HG03135 (cell line): ENCODE results near the gene COL23A1.

Source experiments
- ATAC-seq: cut with Tn5 transposase; IDR thresholded peaks from one replicate; pipeline ENCODE4 v1.9.1; 2021; ENCODE audit warnings: mild to moderate bottlenecking, moderate library complexity; ENCODE audit not compliant: unreplicated experiment

The COL23A1 gene

DNA sequence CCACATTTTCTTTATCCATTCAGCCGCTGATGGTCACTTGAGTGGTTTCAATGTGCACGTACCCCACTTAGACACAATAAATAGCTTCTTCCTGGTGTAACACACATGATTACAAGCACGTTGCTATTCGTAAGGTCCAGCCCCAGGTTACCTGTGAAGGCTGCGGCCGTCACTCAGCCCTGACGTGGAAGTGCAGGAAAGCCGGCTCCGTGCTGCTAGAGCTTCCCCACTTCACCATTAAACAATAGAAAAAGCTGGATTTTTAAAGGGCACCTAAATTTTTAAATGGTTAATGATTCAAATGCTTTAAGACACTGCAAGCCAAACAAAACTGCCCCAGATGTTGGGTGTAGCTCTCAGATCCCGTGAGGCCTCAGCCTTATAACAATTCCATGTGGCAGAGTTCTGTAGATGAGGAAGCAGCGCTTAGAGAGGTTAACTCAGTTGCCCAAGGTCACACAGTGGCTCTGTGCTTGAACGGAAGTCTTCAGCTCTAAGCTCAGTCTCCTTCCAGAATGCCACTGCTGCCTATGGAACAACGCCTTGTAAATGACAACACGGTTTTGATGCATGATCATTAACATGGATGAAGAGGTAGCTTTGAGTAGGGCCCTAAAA, 125.7 kb downstream of the COL23A1 start:
- ATAC-seq: no peak

DNA sequence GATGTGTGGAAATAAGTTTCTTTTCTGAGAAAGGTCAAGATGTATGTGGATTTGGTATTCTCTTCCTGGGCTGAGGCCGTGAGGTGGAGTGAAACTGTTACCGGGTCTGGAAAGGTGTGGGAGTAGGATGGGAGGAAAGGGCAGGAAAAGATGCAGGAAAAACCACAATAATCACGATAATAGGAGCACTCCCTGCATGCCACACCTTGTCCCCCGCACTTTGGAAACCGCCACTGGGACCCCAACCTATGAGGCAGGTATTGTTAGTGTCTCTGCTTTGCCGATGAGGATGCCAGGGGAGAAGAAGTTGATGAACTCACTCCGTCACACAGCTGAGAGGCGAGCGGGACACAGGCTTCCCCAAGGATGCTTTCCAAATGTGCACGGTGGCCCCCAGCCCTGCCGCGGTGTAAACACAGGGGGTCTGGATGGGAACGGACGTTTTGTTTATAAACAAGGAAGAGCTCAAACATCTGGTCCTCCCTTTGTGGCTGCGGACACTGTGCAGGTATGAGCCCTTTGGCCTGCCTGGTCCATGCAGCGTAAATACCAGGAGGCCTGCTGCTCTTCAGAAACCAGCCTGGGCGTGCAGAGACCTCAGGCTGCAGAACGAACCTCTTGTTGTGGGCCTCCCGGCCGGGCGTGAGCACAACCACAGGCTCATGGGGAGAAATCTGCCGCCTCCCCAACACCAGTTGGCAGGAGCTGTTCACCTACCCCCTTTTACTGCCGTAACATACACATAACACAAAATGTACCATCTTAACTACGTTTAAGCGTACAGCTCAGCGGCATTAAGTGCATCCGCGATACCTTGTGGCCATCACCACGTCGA, 126.7 kb downstream of the COL23A1 start:
- ATAC-seq: no peak

DNA sequence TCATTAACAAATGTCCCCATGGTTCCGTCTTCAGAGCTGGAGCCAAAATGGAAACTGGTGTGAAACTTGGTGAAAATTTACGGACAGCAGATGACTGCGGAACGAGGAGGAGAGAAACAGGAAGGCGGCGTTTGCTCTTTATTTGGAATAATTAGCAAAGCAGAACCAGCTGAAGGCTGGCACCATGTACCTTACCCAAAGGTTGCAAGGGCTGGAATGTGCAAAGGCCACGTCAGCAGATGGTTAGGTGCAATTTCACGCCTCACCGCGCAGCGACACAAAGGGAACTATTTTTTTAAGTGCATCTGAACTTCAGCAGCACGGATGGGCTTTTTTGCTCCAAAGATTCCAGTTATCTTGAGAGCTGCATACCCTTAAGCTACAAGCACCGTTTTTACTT, 127.4 kb downstream of the COL23A1 start:
- ATAC-seq: no peak

DNA sequence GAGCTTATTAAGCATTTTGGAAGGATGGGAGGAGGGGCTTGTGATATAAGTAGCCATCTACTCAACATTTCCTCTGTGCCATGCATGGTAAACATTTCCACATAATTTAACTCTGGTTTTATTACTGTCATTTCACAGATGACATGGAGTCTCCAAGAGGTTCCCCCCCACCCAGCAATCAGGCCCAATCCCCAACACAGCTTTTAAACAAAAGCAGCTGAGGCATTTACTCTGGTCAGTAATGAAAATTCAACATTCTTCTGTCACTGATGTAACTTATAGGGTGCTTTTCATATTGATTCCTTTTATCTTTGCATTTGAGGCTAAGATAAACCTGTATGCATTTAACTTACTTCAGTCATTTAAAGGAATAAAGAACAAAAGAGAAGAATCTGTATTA, 128.1 kb downstream of the COL23A1 start:
- no peak for ATAC-seq

DNA sequence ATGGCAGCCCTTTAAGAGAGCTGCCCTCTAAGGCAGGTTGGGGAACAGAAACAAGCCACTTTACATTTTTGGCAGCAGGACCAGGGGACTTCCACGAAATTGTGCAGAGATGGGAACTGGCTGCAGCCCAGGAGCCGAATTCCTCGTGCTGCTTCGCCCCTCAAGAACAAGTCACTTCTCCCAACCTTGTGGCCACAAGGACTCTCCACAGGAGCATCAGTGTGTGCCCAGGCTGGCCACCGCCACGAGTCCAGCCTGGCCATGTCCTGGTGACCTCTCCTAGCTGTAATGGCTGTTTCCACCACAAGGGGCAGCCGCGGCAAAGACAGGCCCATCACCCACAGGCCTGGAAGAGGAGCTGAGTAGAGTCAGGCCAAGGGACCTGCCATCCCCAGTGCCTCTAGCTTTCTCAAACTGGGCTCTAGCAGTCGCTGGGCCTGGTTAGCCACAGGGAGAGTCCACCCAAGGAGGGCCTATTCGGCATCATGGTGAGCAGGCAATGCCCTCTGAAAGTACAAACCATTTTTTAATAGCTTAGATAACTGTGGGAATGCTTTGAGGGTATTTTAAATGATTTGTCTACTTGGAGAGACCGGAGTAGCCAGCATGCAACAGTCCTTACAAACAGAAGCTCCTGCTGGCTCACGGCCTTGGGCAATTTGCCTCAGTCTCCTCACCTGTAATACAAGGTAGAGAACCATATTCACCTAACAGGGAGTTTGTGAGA, 129.0 kb downstream of the COL23A1 start:
- ATAC-seq: no peak

DNA sequence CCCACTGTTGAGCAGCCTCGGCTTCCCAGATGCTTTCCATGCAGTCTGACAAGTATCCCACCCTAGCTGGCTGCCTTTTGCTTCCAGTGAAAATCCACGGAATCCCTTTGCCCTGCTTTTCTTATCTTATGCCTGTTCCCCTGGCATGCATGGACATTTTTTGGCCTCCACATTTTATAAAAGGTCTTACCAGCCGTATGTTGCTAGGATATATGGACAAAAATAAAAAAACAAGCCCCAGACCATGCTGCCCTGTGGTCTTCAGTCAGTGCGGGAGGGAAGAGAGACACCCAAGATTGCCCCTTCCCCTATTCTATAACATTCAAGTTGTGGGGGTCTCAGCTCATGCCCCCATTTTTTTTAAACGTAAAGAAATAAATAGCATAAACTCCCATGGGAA, 129.6 kb downstream of the COL23A1 start:
- ATAC-seq: no peak

DNA sequence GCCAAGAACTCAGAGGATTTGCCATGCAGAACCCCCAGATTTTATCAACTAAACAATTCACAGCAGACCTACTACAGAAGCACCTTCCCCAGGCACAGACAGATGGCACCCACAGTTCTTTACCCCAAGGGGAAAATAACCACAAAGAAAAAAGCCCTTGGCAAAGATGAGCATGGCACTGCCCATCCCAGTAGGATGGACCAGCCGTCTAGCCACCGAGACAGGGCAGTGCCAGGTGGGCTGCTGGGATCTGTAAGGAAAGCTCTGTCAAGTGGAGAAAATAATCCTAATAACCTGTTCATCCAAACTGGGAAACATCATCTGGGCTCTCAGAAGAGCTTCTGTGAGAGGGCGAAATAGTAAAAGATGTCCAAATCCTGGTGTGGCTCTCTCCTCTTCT, 130.0 kb downstream of the COL23A1 start:
- ATAC-seq: no peak

DNA sequence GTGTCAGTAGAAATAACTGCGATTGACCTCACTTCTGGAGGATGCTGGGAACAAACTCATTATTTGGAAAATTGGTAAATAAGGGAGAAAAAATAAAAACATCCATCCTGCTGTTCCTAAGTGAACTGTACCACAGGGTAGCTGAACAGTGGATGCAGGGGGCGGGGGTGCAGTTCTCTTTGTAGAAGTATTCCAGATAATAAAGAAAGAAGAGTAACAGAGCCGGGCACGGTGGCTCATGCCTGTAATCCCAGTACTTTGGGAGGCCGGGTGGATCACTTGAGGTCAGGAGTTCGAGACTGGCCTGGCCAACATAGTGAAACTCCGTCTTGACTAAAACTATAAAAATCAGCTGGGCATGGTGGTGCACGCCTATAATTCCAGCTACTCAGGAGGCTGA, 132.1 kb downstream of the COL23A1 start:
- no peak for ATAC-seq

DNA sequence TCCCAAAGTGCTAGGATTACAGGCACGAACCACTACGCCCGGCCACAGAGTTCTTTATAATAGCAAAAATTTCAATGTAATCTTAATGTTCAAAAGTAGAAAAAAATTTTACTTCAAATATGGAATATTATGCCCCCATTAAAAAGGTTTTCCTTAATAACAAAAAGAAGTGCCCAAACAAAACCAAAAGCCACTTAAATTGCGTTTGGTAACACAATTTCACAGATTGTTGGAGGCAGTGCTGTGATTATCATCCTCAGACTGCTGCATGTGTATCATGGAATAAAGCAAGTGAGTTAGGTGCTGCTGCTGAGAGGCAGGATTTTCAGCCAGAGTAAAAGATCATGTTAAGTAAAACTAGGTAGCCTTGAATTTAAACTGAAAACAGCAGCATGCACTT, 132.7 kb downstream of the COL23A1 start:
- ATAC-seq: no peak

DNA sequence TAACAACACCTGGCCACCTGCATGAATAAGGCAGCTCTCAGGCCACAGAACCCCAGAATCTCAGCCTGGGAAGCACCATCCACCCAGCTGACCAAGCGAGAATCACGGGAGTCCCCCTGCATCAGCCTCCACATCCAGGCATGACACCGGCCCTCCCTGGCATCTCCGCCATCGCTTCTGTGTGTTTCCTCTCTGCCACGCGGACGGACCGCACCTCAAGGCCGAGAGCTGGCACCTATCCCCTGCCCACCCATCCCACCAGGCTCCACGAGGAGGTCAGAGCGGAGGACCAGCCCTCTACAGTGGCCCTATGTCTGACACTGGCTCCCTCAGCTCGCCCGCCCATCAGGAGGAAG, 134.7 kb downstream of the COL23A1 start:
- ATAC-seq: no peak

DNA sequence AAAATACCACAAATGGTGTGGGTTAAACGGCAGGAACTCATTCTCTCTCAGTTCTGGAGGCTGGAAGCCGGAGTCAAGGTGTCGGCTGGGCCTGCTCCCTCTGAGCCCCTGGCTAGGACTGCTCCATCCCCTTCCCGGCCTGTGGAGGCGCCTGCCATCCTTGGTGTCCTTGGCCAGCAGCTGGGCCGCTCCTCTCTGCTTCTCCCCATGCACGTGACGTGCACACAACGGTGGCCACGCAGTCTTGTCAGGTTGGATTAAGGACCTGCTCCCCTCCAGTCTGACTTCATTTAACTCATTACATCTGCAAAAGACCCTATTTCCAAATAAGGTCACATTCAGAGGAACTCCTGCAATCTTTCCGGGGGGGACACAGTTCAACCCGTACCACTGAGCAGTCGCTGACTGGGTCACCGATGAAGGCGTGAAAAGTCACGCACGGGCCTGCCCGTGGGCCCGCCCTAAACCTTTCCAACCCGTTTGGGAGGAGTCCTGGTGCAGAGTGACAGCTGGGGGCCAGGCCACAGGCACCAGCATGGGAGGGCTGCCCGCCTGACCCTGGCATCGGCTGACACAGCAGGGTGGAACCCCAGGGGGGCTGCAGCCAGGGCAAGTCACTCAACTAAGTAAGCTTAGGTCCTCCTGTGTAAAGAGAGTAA, 135.2 kb downstream of the COL23A1 start:
- no peak for ATAC-seq

DNA sequence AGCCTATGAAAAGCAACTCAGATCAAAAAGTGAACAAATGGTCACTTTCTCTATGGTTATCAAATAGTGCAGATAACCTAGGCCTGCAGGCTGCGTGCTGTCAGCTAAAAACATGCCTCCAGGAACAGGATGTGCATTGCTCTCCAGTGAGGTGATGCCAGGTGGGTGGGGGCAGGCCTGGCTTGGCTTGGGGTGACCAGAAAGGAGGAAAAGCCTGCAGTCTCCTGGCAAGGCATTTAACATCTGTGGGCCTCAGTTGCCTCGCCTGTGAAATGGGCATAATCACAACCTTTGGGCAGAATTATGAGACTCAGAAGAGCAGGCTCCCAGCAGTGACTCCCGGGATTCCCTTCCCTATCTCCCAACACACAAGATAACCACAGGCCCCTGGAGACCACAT, 135.9 kb downstream of the COL23A1 start:
- ATAC-seq: no peak

DNA sequence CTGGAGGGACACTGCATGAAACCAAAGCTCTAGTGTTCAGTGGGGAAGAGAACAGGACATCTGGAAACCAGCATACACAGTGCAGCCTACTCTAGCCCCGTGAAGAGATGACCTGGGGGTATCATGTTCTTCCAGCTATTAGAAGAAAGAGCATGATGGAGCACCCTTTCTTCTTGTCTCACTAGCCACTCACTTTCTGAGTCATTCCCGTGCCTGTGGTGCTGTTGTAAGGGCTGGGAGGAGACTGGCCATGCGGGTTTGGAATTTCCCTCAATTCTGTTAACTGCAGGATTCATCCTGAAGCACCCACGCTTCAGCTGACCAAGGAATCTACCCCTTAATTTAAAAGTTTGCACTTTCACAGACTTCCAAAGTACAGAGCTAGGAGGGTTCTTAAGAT, 137.0 kb downstream of the COL23A1 start:
- ATAC-seq: no peak

DNA sequence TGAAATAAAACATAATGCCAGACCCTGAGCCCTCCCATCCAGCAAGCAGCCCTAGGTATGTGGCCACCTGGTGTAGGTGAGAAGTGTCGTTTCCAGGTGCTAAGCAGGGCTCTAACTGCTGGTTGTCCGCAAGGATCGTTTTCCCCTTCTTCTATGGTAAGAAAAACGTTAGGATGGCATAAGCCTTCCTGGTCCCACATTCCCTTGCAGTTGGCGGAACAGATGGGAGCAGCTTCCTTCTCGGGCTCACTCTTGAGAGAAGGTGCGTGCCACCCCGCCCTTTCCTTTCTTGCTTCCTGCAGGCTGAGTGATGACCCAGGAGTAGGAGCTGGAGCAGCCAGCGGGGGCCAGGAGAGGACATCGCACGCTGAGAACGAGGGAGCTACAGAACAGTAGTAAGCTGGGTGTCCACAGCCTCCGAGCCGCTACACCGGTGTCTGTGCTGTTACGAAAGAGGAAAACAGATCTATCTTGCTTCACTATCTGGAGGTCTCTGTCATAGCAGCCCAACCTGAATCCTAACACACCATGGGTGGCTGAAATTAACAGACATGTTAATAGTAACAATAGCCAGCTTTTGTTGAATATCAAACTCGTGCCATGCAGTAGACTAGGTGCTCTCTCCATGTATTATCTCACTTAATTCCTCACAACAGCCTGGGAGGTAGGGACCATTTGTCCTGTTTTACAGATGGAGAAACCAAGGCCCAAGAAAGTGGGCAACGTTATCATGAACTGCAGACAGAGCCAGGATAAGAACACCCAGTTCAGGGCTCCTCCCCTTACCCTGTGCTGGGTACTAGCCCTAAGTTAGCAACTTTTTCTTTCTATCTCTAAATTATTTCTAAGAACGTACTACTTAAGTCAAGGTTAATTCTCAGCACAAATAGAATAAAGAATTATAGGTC, 139.8 kb downstream of the COL23A1 start:
- no peak for ATAC-seq

DNA sequence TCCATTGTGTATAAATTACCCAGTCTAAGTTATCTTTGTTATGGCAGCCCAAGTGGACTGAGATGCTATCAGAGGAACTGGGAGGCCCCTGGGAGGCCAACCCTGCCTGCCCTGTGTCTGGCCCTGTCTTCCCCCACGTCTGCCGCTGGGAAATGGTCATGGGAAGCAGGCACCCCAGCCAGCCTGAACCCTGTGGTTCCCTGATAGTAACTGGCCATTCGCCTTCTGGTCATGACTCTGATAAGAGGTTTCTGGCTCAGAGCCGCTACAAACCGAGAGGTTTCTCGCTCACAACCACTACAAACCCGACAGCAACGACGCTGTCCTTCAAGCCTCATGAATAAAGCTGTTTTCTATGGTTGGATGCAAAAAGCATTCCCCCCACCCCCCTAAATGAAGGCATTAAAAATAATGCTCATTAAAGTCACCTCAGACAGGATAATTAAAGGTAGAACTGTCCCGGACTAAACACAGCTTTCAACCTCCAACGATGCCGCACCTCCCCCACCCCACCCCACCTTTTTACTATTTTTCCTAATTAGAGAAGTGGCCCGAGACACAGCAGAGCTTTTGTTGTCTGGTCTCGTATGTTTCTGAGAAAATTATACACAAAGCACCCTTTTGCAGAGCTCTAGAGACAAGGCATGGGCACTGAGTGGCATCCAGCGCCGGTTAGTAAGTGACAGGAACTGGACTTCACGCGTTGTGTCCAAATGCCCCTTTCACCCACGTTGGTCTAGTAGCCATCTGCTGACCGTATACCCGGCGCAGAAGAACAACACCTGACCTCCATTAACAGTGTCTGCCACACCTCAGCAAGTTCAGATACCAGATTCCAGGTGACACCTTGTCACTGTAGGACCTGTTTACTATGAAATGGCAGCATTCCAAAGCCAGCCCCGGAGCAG, 140.8 kb downstream of the COL23A1 start:
- ATAC-seq: no peak

DNA sequence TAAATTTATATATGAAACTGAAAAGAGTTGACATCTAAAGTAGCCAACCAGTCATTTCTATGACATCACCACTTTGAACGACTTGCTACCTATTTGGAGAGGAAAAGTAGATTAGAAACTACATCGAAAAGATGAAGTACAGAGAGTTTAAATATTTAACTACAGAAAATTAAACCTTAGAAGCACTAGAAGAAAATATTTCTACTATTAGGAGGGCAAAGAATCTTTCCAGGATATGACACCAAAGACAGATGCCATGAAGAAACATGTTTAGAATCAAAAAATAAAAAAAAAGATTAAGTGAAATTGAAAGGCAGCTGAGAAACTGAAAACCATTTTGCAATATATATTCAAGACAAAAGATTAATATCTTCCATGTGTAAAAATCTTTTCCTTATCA, 144.7 kb downstream of the COL23A1 start:
- ATAC-seq: no peak

DNA sequence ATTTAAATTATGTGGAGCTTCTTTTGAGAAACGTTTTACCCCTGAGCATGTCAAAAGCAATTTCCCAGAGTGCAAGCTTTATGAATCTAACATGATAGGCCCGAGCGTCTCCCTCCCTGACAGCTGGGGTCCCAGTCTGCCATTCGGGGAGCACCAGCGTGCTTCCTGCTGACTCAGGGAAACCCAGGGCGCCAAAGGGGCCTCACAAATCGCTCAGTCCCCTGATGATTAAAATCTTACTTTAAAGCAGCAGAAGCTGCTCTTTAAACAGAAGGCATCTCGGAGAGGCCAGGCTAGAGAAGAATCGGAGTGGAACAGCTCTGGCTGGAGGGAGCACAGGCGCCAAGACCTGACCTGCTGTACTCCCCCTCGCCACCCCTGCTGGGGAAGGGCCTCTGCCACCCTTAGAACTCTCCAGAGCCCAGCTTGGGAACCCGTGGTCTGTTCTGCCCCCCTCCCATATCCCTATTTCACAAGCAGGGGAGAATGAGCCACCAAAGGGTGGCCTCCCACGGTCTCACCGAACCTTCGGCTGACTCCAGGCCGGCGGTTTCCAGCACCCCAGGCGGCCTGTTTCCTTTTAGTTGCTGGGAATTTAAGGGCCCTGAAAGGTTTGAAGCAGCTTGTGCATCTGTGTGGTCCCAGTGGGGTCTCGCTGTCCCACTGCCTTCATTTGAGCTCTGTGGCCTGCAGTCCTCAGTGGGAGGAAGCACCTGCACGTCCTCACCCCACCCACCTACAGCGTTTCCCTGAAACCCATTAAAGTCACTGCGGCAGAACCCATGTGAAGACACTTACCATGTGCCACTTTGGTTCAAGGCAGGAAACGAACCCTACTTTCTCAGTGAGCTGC, 147.6 kb downstream of the COL23A1 start:
- ATAC-seq: no peak

DNA sequence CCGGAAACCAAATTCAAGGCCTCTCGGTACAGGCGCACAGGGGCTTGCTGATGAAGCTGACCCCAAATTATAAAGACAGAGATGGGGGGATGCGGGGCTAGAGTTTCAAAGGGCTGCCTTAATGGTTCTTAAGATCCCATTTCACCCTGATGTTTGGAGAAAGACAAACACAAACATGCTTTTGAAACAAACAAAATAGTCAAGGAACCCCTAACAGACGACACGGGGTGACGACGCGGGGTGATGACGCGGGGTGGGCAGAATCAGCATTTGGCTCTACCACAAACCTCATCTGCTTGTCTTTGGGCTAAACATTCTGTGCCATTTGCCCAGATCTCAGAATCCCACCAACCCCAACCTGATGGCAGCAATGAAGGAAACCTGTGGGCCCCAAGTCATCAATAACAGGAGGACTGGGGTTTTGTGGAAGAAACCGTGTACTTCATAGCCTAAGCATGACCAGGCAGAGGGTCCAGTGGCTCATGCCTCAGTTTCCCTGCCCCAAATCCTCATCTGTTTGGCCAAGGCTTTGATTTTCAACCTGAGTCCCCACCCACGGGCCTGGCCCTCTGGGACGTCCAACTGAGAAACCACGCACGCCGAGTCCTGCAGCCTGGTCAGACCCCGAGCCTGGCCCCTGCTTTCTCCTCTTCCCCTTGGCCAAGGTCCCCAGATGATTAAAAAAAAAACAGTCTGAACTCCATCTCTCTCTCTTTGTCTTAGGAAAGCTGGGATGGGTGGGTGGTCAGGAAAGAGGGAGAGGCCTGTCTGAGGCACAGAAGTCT, 148.5 kb downstream of the COL23A1 start:
- ATAC-seq: no peak
